T-helper 1 cell treated with Interleukin-12 subunit alpha and Interleukin-12 subunit beta and Interleukin-4 antibody, amounts not matched to agents 30 ng/mL and 1 ng/mL, for 36 hours (primary cell): ENCODE measurements around the gene SND1. TPM values are rescaled to one million over a fixed set of nuclear protein-coding genes. Genes with fewer than 3 reads are reported as not detected.
"Not testable (repeated sequence)": the region's sequence is repeated elsewhere in the genome, so short reads cannot be mapped to it uniquely, and the experiment has no call there.

Source experiments
- intact Hi-C: fragments of 100-400 bp; cut with micrococcal nuclease; formaldehyde crosslinking; loops from one replicate; pipeline ENCODE4 v1.15.1; 2024
- total RNA-seq: library from RNA; stranded (reverse); gene quantifications from 2 replicates; pipeline ENCODE4 v1.2.3, GENCODE V29; 2022

The SND1 gene
- total RNA-seq, 1 donor from 2014 or later, result 250 TPM

- intact Hi-C loops, result no loop called here
These were observed 250.1 kb downstream of the SND1 start for GRCh38 chr7:127901895-127902703.

- intact Hi-C loops, result not testable (repeated sequence)
These were observed 250.8 kb downstream of the SND1 start for GRCh38 chr7:127902753-127903152.

GRCh38 chr7:127903892-127904669 lies 252.1 kb downstream of the SND1 start:
- intact Hi-C loops, result no loop called here

- intact Hi-C loops, result no loop called here
These were observed 252.6 kb downstream of the SND1 start for GRCh38 chr7:127904670-127904985.

GRCh38 chr7:127905021-127905420 lies 253.0 kb downstream of the SND1 start:
- intact Hi-C loops, result no loop called here

- intact Hi-C loops, result no loop called here
These were observed 253.7 kb downstream of the SND1 start for GRCh38 chr7:127905491-127906330.

GRCh38 chr7:127907110-127908040 lies 255.4 kb downstream of the SND1 start:
- intact Hi-C loops, result no loop called here

- intact Hi-C loops, result no loop called here
These were observed 256.6 kb downstream of the SND1 start for GRCh38 chr7:127908430-127909258.

- intact Hi-C loops, result no loop called here
These were observed 257.6 kb downstream of the SND1 start for GRCh38 chr7:127909424-127910152.

GRCh38 chr7:127910670-127911069 lies 258.7 kb downstream of the SND1 start:
- intact Hi-C loops, result no loop called here

- intact Hi-C loops, result no loop called here
These were observed 260.0 kb downstream of the SND1 start for GRCh38 chr7:127911968-127912511.

GRCh38 chr7:127912901-127913300 lies 260.9 kb downstream of the SND1 start:
- intact Hi-C loops, result no loop called here

GRCh38 chr7:127913686-127914085 lies 261.7 kb downstream of the SND1 start:
- intact Hi-C loops, result no loop called here

- intact Hi-C loops, result no loop called here
These were observed 262.7 kb downstream of the SND1 start for GRCh38 chr7:127914693-127915092.

- intact Hi-C loops, result no loop called here
These were observed 264.7 kb downstream of the SND1 start for GRCh38 chr7:127916735-127917134.

- intact Hi-C loops, result no loop called here
These were observed 266.1 kb downstream of the SND1 start for GRCh38 chr7:127918130-127918529.

- intact Hi-C loops, result no loop called here
These were observed 268.9 kb downstream of the SND1 start for GRCh38 chr7:127920787-127921438.

GRCh38 chr7:127922656-127923055 lies 270.7 kb downstream of the SND1 start:
- intact Hi-C loops, result no loop called here
